SH-SY5Y (cell line): Measurements from ENCODE around the gene RIN1.

ENCODE experiments used
- GATA2 ChIP-seq: IDR thresholded peaks from 2 replicates; pipeline ENCODE4 v1.6.1; 2011; ENCODE audit warnings: mild to moderate bottlenecking, low read depth, low read length
- GATA3 ChIP-seq: IDR thresholded peaks from 2 replicates; pipeline ENCODE4 v1.6.1; 2011; ENCODE audit warnings: low read depth, mild to moderate bottlenecking, low read length, moderate library complexity

- no peak for TF ChIP-seq GATA2
- TF ChIP-seq GATA3: no peak
Measured at GRCh38 chr11:66323684-66324083, 12.6 kb downstream of the RIN1 start.
